ENCODE results near the gene RNF141. TPM values are rescaled to one million over a fixed set of nuclear protein-coding genes. Genes with fewer than 3 reads are reported as not detected.

Gene RNF141
- total and polyA plus RNA-seq, 2 donors (not counting 3 experiments of a cell fraction or from before 2014, with no cell fraction given) = 9.4 to 32.4 TPM

DNA sequence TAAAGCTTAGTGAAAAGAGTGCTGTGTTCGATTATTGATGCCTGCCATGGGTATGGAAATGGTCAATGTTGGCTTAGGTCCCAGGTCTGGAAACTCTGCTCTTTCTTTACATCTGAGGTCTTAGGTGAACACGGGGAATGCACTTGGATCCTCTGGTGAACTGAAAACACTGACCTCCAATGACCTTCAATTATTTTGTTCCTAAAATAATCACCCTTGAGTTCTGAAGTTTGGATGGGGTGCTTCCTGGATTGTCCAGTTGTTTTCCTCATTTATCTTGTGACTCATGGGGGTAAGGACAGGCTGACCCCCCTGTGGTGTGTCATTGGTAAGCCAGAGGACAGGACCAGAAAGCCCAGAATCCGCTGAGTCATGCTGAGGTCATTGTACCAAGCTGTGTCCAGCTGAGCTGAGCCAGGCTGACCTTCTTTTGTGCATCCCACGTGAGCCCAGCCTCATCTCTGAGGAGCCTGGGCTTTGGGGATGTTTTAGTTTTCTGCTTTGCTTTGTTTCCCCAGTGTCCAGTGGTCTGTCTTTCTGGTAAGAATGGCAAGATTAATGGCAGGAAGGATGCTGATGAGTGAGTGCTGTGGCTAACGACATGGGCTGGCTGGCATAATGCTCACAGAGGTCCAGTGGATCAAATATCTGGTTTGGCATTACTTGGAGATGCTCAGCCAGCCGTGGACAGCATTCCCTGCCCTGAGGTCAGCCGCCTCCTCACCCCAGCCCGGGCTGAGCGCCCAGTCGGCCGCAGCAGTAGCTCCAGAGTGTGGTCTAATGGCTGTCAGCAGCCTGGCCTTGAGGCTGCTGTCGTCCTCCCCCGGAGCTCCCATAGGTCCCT is 50.4 kb downstream of the RNF141 start:
- Histone ChIP-seq H2AFZ (ENCODE audit: low read depth, low read length) (peak overlapping the region; percentile 9), H3K9me1 (replicated peaks; ENCODE audit: control insufficient read depth, extremely low read depth, insufficient read depth, low read length) (no peaks in the 10 kb centered on the region), H4K20me1 (replicated peaks; ENCODE audit: control insufficient read depth, extremely low read depth, insufficient read depth, low read length) (no peaks in the 10 kb centered on the region), H3K27ac (ENCODE audit: insufficient read depth, low read depth, low read length) (peak overlapping the region; percentile 65), H3K4me3 (replicated peaks in 1 of 3; ENCODE audit: insufficient read depth in 1 of 3, low read depth in 1 of 3, low read length in 3 of 3) (no peak overlapping the region), H3K4me2 (ENCODE audit: insufficient read depth, low read length) (peak overlapping the region; percentile 1), H3K9ac (replicated peaks; ENCODE audit: extremely low read depth, insufficient read depth, low read length) (peak overlapping the region; percentile 17), H3K79me2 (ENCODE audit: control insufficient read depth, insufficient read depth, low read length) (no peaks in the 10 kb centered on the region), H3K9me3 (replicated peaks; ENCODE audit: control insufficient read depth, insufficient read depth, low read length) (no peaks in the 10 kb centered on the region), H3K36me3 (ENCODE audit: control insufficient read depth in 2 of 2, extremely low read depth in 1 of 2, insufficient read depth in 2 of 2, low read length in 2 of 2) (no peaks in the 10 kb centered on the region), H3K27me3 (ENCODE audit: control insufficient read depth in 2 of 2, insufficient read depth in 2 of 2, low read length in 2 of 2) (no peaks in the 10 kb centered on the region), H3K4me1 (ENCODE audit: control insufficient read depth, extremely low read depth, insufficient read depth, low read length) (peaks cover 17% of the 10 kb centered on the region)
- dilution Hi-C loops (cut with MboI; ENCODE audit: extremely low pct_ligation_motif_present, low sequenced_read_pairs) = no loop called here
- TF ChIP-seq, protein P1, sequence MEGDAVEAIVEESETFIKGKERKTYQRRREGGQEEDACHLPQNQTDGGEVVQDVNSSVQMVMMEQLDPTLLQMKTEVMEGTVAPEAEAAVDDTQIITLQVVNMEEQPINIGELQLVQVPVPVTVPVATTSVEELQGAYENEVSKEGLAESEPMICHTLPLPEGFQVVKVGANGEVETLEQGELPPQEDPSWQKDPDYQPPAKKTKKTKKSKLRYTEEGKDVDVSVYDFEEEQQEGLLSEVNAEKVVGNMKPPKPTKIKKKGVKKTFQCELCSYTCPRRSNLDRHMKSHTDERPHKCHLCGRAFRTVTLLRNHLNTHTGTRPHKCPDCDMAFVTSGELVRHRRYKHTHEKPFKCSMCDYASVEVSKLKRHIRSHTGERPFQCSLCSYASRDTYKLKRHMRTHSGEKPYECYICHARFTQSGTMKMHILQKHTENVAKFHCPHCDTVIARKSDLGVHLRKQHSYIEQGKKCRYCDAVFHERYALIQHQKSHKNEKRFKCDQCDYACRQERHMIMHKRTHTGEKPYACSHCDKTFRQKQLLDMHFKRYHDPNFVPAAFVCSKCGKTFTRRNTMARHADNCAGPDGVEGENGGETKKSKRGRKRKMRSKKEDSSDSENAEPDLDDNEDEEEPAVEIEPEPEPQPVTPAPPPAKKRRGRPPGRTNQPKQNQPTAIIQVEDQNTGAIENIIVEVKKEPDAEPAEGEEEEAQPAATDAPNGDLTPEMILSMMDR (IDR thresholded peaks at IDR 0.05; ENCODE audit: extremely low read depth in 1 of 2, insufficient read depth in 1 of 2, low read depth in 1 of 2, low read length in 2 of 2) = no peak
- peak; percentile 100 for TF ChIP-seq FOS (IDR thresholded peaks at IDR 0.05; ENCODE audit: borderline replicate concordance, insufficient read depth, low read length)
- no peak for TF ChIP-seq EZH2 (IDR thresholded peaks at IDR 0.05; ENCODE audit: borderline replicate concordance, low read depth, low read length, severe bottlenecking)
- TF ChIP-seq GATA2 (IDR thresholded peaks at IDR 0.05; ENCODE audit: insufficient read depth, insufficient read length, low read depth, low read length) = peak; percentile 74
- peak; percentile 91 for TF ChIP-seq POLR2AphosphoS5 (IDR thresholded peaks at IDR 0.05; ENCODE audit: insufficient read depth, low read depth, low read length)
- TF ChIP-seq MYC (IDR thresholded peaks at IDR 0.05; ENCODE audit: low read depth, low read length) = no peak
- TF ChIP-seq POLR2A (IDR thresholded peaks at IDR 0.05; ENCODE audit: low read depth, low read length) = no peak
- TF ChIP-seq JUN (IDR thresholded peaks at IDR 0.05; ENCODE audit: borderline replicate concordance, insufficient read depth, insufficient read length, low read depth) = peak; percentile 97
- TF ChIP-seq, protein P2, sequence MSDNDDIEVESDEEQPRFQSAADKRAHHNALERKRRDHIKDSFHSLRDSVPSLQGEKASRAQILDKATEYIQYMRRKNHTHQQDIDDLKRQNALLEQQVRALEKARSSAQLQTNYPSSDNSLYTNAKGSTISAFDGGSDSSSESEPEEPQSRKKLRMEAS (IDR thresholded peaks at IDR 0.05; ENCODE audit: insufficient read depth, insufficient read length) = peak; percentile 70
- DNase-seq (ENCODE audit: low read depth, low spot score) = peak; percentile 89
- POLR2A ChIA-PET = no interaction called here
- CTCF ChIA-PET = interaction anchor here (0.9 to 1.5 kb wide), 9 partner anchors 11 to 124 kb away, joined by 3 to 8 read pairs (median 3); partner anchors contain the start of gene RNF141
- FAIRE-seq = peak; percentile 100
- intact Hi-C loops (cut with micrococcal nuclease) = loop anchor here (1.0 kb wide), 2 partner anchors 15 to 51 kb away; partner anchors contain the start of gene RNF141
- TSS peak; percentile 99 for BruUV-seq (replicated peaks)
